A549 (cell line): ENCODE results near the gene DOCK9. TPM values are rescaled to one million over a fixed set of nuclear protein-coding genes. Genes with fewer than 3 reads are reported as not detected.

Source experiments
- ATAC-seq, 2 experiments: fragments of 200-7000 bp in 1 of 2; fragments of >200 bp in 1 of 2; cut with Nextera tagmentation in 1 of 2; cut with Tn5 transposase in 1 of 2; 3 replicates each; pipeline versions ENCODE4 v1.8.0 to v1.9.1; 2018 to 2020; ENCODE audit warnings: mild to moderate bottlenecking in 1 of 2, moderate library complexity in 1 of 2
- CTCF ChIA-PET: fragments of 300-600 bp; sonication (Branson Sonifier 250); formaldehyde crosslinking; extraction: SDS; loops from one replicate; lab custom pipeline; 2021; ENCODE audit warnings: antibody characterized with exemption, inconsistent platforms; lab: Yijun Ruan, JAX
- POLR2A ChIA-PET: fragments of 350-600 bp; formaldehyde crosslinking; extraction: SDS; loops from one replicate; lab custom pipeline; 2021; ENCODE audit warnings: antibody characterized with exemption, inconsistent platforms; lab: Yijun Ruan, JAX
- DNase-seq, 2 experiments: peaks; one replicate each; pipeline versions ENCODE4 v3.0.0 to v3.0.0-alpha.2; 2011 to 2016; ENCODE audit warnings: low read depth in 1 of 2, low spot score in 1 of 2
- FAIRE-seq: peaks from 2 replicates; lab custom pipeline; 2011; peaks lifted over from hg19 to GRCh38; lab: Jason Lieb, UNC
- H3K27ac ChIP-seq, 2 experiments: fragments of >200 bp; sonication (Bioruptor Twin); formaldehyde crosslinking; 3 replicates each; pipeline ENCODE4 v1.5.1; 2016 to 2017
- H3K4me1 ChIP-seq: fragments of >200 bp; sonication (Bioruptor Twin); formaldehyde crosslinking; 3 replicates; pipeline ENCODE4 v1.6.1; 2016
- H3K4me2 ChIP-seq: fragments of >200 bp; sonication (Bioruptor Twin); formaldehyde crosslinking; 3 replicates; pipeline ENCODE4 v1.6.1; 2016
- H3K4me3 ChIP-seq: fragments of >200 bp; sonication (Bioruptor Twin); formaldehyde crosslinking; 3 replicates; pipeline ENCODE4 v1.5.1; 2016
- H3K9me3 ChIP-seq: fragments of >200 bp; sonication (Bioruptor Twin); formaldehyde crosslinking; 3 replicates; pipeline ENCODE4 v1.6.1; 2016
- CBX8 ChIP-seq: fragments of 200-600 bp; sonication (generic); IDR thresholded peaks from 2 replicates; pipeline ENCODE4 v1.6.1; 2016
- CEBPB ChIP-seq, 2 experiments: fragments of >200 bp in 1 of 2; sonication (Bioruptor Twin) in 1 of 2; formaldehyde crosslinking in 1 of 2; IDR thresholded peaks; 2 replicates each; pipeline ENCODE4 v1.6.1; 2012 to 2016
- CHD4 ChIP-seq: fragments of 200-600 bp; sonication (generic); IDR thresholded peaks from 2 replicates; pipeline ENCODE4 v1.6.1; 2016; ENCODE audit warnings: antibody characterized with exemption, mild to moderate bottlenecking, borderline replicate concordance
- EHF ChIP-seq: fragments of 250-450 bp; sonication (Bioruptor Pico); IDR thresholded peaks from 2 replicates; pipeline ENCODE4 v1.5.0; 2020; ENCODE audit warnings: mild to moderate bottlenecking
- EP300 ChIP-seq, 2 experiments: fragments of >200 bp; sonication (Bioruptor Twin); formaldehyde crosslinking; IDR thresholded peaks; 2 replicates in 1 of 2; 3 replicates in 1 of 2; pipeline ENCODE4 v1.6.1; 2016 to 2017
- FOXS1 ChIP-seq: fragments of 250-450 bp; sonication (Bioruptor Pico); IDR thresholded peaks from 2 replicates; pipeline ENCODE4 v1.5.0; 2020; ENCODE audit warnings: mild to moderate bottlenecking, moderate library complexity
- HDAC2 ChIP-seq: fragments of 200-600 bp; sonication (generic); IDR thresholded peaks from 2 replicates; pipeline ENCODE4 v1.6.1; 2016
- HES2 ChIP-seq: fragments of >200 bp; sonication (Bioruptor Twin); formaldehyde crosslinking; IDR thresholded peaks from 2 replicates; pipeline ENCODE4 v1.6.1; 2016
- HOXA7 ChIP-seq: fragments of 250-450 bp; sonication (Bioruptor Pico); IDR thresholded peaks from 2 replicates; pipeline ENCODE4 v1.5.0; 2020; ENCODE audit warnings: mild to moderate bottlenecking, moderate library complexity
- HOXB5 ChIP-seq: fragments of 250-450 bp; sonication (Bioruptor Pico); IDR thresholded peaks from 2 replicates; pipeline ENCODE4 v1.5.0; 2020; ENCODE audit warnings: mild to moderate bottlenecking, moderate library complexity
- JUN ChIP-seq, 2 experiments: fragments of >200 bp; sonication (Bioruptor Twin); formaldehyde crosslinking; IDR thresholded peaks; 2 replicates in 1 of 2; 3 replicates in 1 of 2; pipeline ENCODE4 v1.6.1; 2016 to 2017
- KDM5A ChIP-seq: fragments of 200-600 bp; sonication (generic); IDR thresholded peaks from 2 replicates; pipeline ENCODE4 v1.6.1; 2016; ENCODE audit warnings: antibody characterized with exemption, mild to moderate bottlenecking
- PHF8 ChIP-seq: fragments of 200-600 bp; sonication (generic); IDR thresholded peaks from 2 replicates; pipeline ENCODE4 v1.6.1; 2016; ENCODE audit warnings: low read depth, mild to moderate bottlenecking, antibody characterized with exemption, moderate library complexity, borderline replicate concordance
- POLR2A ChIP-seq: IDR thresholded peaks from 2 replicates; pipeline ENCODE4 v1.6.1; 2012; ENCODE audit warnings: mild to moderate bottlenecking, low read length
- POLR2AphosphoS2 ChIP-seq: conservative IDR thresholded peaks from 2 replicates; pipeline ENCODE4 v1.6.1; 2012; ENCODE audit warnings: low read length, improper control_type of control experiment, inconsistent platforms
- RARB ChIP-seq: fragments of 250-450 bp; sonication (Bioruptor Pico); IDR thresholded peaks from 2 replicates; pipeline ENCODE4 v1.8.0; 2021; ENCODE audit warnings: mild to moderate bottlenecking, moderate library complexity
- RNF2 ChIP-seq: fragments of 200-600 bp; sonication (generic); IDR thresholded peaks from 2 replicates; pipeline ENCODE4 v1.6.1; 2016; ENCODE audit warnings: low read depth, mild to moderate bottlenecking, antibody characterized with exemption, moderate library complexity, borderline replicate concordance
- SMC3 ChIP-seq: fragments of >200 bp; sonication (Bioruptor Twin); formaldehyde crosslinking; IDR thresholded peaks from 3 replicates; pipeline ENCODE4 v1.6.1; 2018; ENCODE audit warnings: inconsistent platforms
- SREBF2 ChIP-seq: fragments of 450-650 bp; IDR thresholded peaks from 2 replicates; pipeline ENCODE4 v1.6.1; 2014; ENCODE audit warnings: mild to moderate bottlenecking, moderate library complexity
- TP53 ChIP-seq: fragments of 250-450 bp; sonication (Bioruptor Pico); IDR thresholded peaks from 2 replicates; pipeline ENCODE4 v1.5.0; 2021; ENCODE audit warnings: mild to moderate bottlenecking, moderate library complexity
- WGBS: methylation state at CpG from one replicate; pipeline ENCODE4 v1.1.6; 2017; ENCODE audit errors: missing lambda C conversion rate; 5-methylcytosine and 5-hydroxymethylcytosine counted together
- polyA plus RNA-seq, 4 experiments: library from polyadenylated mRNA; depleted of rRNA in 3 of 4; stranded (reverse); fragments of >200 nt; fragmentation: RNase III in 1 of 4; extraction: RNeasy Plus Mini Kit Qiagen cat#74134 plus additional on column Dnase treatment in 1 of 4; gene quantifications; 2 replicates in 3 of 4; 3 replicates in 1 of 4; pipeline ENCODE4 v1.2.3, GENCODE V29; 2011 to 2017
- TF ChIP-seq, protein P1 (sequence below): fragments of 150-350 bp; IDR thresholded peaks from 2 replicates; pipeline ENCODE4 v1.6.1; 2014; ENCODE audit warnings: low read depth, mild to moderate bottlenecking, low read length
- TF ChIP-seq, protein P2 (sequence below): fragments of 450-650 bp; IDR thresholded peaks from 2 replicates; pipeline ENCODE4 v1.6.1; 2014; ENCODE audit warnings: antibody characterized with exemption
- TF ChIP-seq, protein P3 (sequence below): fragments of >200 bp; sonication (Bioruptor Twin); formaldehyde crosslinking; IDR thresholded peaks from 3 replicates; pipeline ENCODE4 v1.6.1; 2016
- TF ChIP-seq, protein P4 (sequence below): fragments of 200-600 bp; sonication (generic); IDR thresholded peaks from 2 replicates; pipeline ENCODE4 v1.6.1; 2016; ENCODE audit warnings: antibody characterized with exemption, mild to moderate bottlenecking, moderate library complexity
- TF ChIP-seq, protein P5 (sequence below): fragments of 250-450 bp; sonication (Bioruptor Pico); IDR thresholded peaks from 2 replicates; pipeline ENCODE4 v1.5.0; 2021; ENCODE audit warnings: mild to moderate bottlenecking, moderate library complexity, borderline replicate concordance

The DOCK9 gene
- polyA plus RNA-seq, 2 of the 4 experiments (the other 2 are of a cell fraction): 34.0 to 43.9 TPM

GRCh38 chr13:98804336-98804855, 173.5 kb downstream of the DOCK9 start:
- ChIA-PET CTCF (interaction anchor here (0.7 to 1.7 kb wide), 3 partner anchors 12 to 390 kb away, joined by 3 to 5 read pairs (median 3); no protein-coding TSS in a partner anchor), POLR2A (no interaction called here)
- DNase-seq (no peak), ATAC-seq (no peak), FAIRE-seq (no peak)
- Histone ChIP-seq H3K27ac (no peak overlapping the region), H3K9me3 (no peaks in the 10 kb centered on the region), H3K4me2 (no peak overlapping the region), H3K4me3 (no peak overlapping the region), H3K4me1 (no peaks in the 10 kb centered on the region)
- WGBS: 78% methylated on average over 8 of the region's 9 CpGs
- TF ChIP-seq HDAC2 (no peak), POLR2A (no peak), KDM5A (no peak), PHF8 (no peak), JUN (IDR thresholded peaks at IDR 0.05) (no peak), HOXA7 (CRISPR knock-in tag) (no peak), CHD4 (no peak), POLR2AphosphoS2 (no peak)
- TF ChIP-seq, protein P1, sequence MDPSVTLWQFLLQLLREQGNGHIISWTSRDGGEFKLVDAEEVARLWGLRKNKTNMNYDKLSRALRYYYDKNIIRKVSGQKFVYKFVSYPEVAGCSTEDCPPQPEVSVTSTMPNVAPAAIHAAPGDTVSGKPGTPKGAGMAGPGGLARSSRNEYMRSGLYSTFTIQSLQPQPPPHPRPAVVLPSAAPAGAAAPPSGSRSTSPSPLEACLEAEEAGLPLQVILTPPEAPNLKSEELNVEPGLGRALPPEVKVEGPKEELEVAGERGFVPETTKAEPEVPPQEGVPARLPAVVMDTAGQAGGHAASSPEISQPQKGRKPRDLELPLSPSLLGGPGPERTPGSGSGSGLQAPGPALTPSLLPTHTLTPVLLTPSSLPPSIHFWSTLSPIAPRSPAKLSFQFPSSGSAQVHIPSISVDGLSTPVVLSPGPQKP: no peak
- TF ChIP-seq, protein P2, sequence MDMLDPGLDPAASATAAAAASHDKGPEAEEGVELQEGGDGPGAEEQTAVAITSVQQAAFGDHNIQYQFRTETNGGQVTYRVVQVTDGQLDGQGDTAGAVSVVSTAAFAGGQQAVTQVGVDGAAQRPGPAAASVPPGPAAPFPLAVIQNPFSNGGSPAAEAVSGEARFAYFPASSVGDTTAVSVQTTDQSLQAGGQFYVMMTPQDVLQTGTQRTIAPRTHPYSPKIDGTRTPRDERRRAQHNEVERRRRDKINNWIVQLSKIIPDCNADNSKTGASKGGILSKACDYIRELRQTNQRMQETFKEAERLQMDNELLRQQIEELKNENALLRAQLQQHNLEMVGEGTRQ: no peak

- Histone ChIP-seq H3K4me3 (no peak overlapping the region), H3K27ac (no peak overlapping the region), H3K4me2 (no peak overlapping the region), H3K9me3 (no peaks in the 10 kb centered on the region), H3K4me1 (no peaks in the 10 kb centered on the region)
- FAIRE-seq (no peak), DNase-seq (no peak), ATAC-seq (no peak)
- ChIA-PET CTCF (interaction anchor here (0.6 to 1.7 kb wide), 4 partner anchors 13 to 389 kb away, joined by 3 to 5 read pairs (median 3); no protein-coding TSS in a partner anchor), POLR2A (no interaction called here)
- TF ChIP-seq, protein P3, sequence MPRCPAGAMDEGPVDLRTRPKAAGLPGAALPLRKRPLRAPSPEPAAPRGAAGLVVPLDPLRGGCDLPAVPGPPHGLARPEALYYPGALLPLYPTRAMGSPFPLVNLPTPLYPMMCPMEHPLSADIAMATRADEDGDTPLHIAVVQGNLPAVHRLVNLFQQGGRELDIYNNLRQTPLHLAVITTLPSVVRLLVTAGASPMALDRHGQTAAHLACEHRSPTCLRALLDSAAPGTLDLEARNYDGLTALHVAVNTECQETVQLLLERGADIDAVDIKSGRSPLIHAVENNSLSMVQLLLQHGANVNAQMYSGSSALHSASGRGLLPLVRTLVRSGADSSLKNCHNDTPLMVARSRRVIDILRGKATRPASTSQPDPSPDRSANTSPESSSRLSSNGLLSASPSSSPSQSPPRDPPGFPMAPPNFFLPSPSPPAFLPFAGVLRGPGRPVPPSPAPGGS: no peak
- TF ChIP-seq CBX8 (no peak), TP53 (no peak), CEBPB (IDR thresholded peaks at IDR 0.05) (no peak)
- WGBS: 86% methylated on average over 9 of the region's 10 CpGs
Observed at GRCh38 chr13:98803921-98804320, 173.9 kb downstream of the DOCK9 start.

GRCh38 chr13:98803111-98803561, 174.7 kb downstream of the DOCK9 start:
- no peaks in the 10 kb centered on the region for H3K9me3 ChIP-seq
- FAIRE-seq (no peak), ATAC-seq (no peak), DNase-seq (no peak)
- ChIA-PET CTCF (interaction anchor here (0.6 to 1.7 kb wide), 2 partner anchors 37 to 188 kb away, joined by 3 to 5 read pairs; no protein-coding TSS in a partner anchor), POLR2A (no interaction called here)
- no peak overlapping the region for H3K27ac ChIP-seq
- H3K4me2 ChIP-seq: no peak overlapping the region
- 91% methylated on average over 7 of the region's 7 CpGs for whole genome bisulfite sequencing
- H3K4me3 ChIP-seq: no peak overlapping the region
- no peaks in the 10 kb centered on the region for H3K4me1 ChIP-seq
- TF ChIP-seq SMC3 (no peak), RARB (CRISPR knock-in tag) (no peak), FOXS1 (CRISPR knock-in tag) (no peak), HES2 (no peak), EHF (no peak), SREBF2 (no peak), KDM5A (no peak), EP300 (IDR thresholded peaks at IDR 0.05) (no peak), HOXB5 (CRISPR knock-in tag) (no peak), CBX8 (no peak), POLR2A (no peak), RNF2 (no peak)
- TF ChIP-seq, protein P4, sequence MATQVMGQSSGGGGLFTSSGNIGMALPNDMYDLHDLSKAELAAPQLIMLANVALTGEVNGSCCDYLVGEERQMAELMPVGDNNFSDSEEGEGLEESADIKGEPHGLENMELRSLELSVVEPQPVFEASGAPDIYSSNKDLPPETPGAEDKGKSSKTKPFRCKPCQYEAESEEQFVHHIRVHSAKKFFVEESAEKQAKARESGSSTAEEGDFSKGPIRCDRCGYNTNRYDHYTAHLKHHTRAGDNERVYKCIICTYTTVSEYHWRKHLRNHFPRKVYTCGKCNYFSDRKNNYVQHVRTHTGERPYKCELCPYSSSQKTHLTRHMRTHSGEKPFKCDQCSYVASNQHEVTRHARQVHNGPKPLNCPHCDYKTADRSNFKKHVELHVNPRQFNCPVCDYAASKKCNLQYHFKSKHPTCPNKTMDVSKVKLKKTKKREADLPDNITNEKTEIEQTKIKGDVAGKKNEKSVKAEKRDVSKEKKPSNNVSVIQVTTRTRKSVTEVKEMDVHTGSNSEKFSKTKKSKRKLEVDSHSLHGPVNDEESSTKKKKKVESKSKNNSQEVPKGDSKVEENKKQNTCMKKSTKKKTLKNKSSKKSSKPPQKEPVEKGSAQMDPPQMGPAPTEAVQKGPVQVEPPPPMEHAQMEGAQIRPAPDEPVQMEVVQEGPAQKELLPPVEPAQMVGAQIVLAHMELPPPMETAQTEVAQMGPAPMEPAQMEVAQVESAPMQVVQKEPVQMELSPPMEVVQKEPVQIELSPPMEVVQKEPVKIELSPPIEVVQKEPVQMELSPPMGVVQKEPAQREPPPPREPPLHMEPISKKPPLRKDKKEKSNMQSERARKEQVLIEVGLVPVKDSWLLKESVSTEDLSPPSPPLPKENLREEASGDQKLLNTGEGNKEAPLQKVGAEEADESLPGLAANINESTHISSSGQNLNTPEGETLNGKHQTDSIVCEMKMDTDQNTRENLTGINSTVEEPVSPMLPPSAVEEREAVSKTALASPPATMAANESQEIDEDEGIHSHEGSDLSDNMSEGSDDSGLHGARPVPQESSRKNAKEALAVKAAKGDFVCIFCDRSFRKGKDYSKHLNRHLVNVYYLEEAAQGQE: no peak
- TF ChIP-seq, protein P5, sequence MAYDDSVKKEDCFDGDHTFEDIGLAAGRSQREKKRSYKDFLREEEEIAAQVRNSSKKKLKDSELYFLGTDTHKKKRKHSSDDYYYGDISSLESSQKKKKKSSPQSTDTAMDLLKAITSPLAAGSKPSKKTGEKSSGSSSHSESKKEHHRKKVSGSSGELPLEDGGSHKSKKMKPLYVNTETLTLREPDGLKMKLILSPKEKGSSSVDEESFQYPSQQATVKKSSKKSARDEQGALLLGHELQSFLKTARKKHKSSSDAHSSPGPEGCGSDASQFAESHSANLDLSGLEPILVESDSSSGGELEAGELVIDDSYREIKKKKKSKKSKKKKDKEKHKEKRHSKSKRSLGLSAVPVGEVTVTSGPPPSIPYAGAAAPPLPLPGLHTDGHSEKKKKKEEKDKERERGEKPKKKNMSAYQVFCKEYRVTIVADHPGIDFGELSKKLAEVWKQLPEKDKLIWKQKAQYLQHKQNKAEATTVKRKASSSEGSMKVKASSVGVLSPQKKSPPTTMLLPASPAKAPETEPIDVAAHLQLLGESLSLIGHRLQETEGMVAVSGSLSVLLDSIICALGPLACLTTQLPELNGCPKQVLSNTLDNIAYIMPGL: no peak
